Calu3 (cell line): ENCODE measurements around the gene CDH4. TPM values are rescaled to one million over a fixed set of nuclear protein-coding genes. Genes with fewer than 3 reads are reported as not detected.

ENCODE experiments used
- BruUV-seq: library from RNA; stranded (reverse); fragments of 400-500 nt; replicated peaks from 2 replicates; lab custom pipeline; 2021; lab: Mats Ljungman, UMichigan
- CTCF ChIA-PET: fragments of 300-600 bp; sonication (Branson Sonifier 250); formaldehyde crosslinking; loops from one replicate; lab custom pipeline; 2022; ENCODE audit warnings: antibody characterized with exemption; lab: Charles Lee
- DNase-seq: peaks from one replicate; pipeline ENCODE4 v3.0.0; 2022
- H3K27ac Mint-ChIP-seq: one replicate; pipeline ENCODE4 v1.8.0; 2022; ENCODE audit warnings: mixed read lengths; ENCODE audit not compliant: unreplicated experiment
- H3K27me3 Mint-ChIP-seq: one replicate; pipeline ENCODE4 v1.8.0; 2022; ENCODE audit warnings: mixed read lengths; ENCODE audit not compliant: unreplicated experiment
- H3K36me3 Mint-ChIP-seq: one replicate; pipeline ENCODE4 v1.8.0; 2022; ENCODE audit warnings: mild to moderate bottlenecking, moderate library complexity, mixed read lengths; ENCODE audit not compliant: insufficient read depth, unreplicated experiment
- H3K4me1 Mint-ChIP-seq: one replicate; pipeline ENCODE4 v1.8.0; 2022; ENCODE audit warnings: mild to moderate bottlenecking, low read depth, mixed read lengths; ENCODE audit not compliant: unreplicated experiment
- H3K4me3 Mint-ChIP-seq: one replicate; pipeline ENCODE4 v1.8.0; 2022; ENCODE audit warnings: mild to moderate bottlenecking, low read depth, moderate library complexity, mixed read lengths; ENCODE audit not compliant: unreplicated experiment
- H3K9me3 Mint-ChIP-seq: one replicate; pipeline ENCODE4 v1.8.0; 2022; ENCODE audit warnings: low read depth, mixed read lengths; ENCODE audit not compliant: unreplicated experiment
- intact Hi-C: fragments of 100-400 bp; cut with micrococcal nuclease; formaldehyde crosslinking; loops from one replicate; pipeline ENCODE4 v1.10.0; 2022; ENCODE audit not compliant: unreplicated experiment
- total RNA-seq: library from RNA; stranded (reverse); gene quantifications from 2 replicates; pipeline ENCODE4 v1.2.3, GENCODE V29; 2022
- TF ChIP-seq, protein P1 (sequence below): fragments of 200-600 bp; IDR thresholded peaks from one replicate; pipeline ENCODE4 v1.8.0; 2022; ENCODE audit warnings: antibody characterized with exemption; ENCODE audit not compliant: unreplicated experiment

CDH4 gene
- total RNA-seq, 1 experiment from 2014 or later: not detected

DNA sequence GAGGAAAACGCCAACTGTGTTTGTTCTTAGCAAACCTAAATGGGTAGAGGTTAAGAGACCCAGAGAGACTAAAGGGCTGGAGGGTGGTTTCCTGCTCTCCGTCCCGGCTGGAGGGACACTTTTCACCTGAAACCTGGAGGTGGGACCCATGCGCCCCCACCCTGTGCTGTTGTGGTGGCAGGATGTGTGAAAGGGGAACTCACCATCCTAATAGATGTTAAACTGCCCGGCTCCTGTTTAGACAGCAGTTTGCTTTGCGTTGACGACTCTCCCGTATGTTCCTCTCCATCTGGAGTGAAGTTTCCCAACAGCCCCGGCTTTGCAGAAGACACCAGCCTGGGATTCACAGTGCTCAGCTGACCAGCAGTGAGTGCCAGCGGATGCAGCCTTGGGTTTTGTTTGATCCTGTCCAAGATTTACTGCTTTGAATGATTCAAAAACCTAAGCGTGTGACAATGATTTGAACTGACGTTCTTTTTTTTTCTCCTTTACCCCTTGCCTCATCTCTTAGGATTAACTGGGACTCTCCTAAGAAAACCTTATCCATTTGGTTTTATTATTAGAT, 66.0 kb downstream of the CDH4 start:
- no peak overlapping the region for H3K4me3 Mint-ChIP-seq
- no peak overlapping the region for H3K27ac Mint-ChIP-seq
- H3K27me3 Mint-ChIP-seq: peaks cover 13% of the 10 kb centered on the region
- H3K9me3 Mint-ChIP-seq: no peaks in the 10 kb centered on the region
- DNase-seq: no peak
- no peaks in the 10 kb centered on the region for H3K4me1 Mint-ChIP-seq
- TF ChIP-seq, protein P1, sequence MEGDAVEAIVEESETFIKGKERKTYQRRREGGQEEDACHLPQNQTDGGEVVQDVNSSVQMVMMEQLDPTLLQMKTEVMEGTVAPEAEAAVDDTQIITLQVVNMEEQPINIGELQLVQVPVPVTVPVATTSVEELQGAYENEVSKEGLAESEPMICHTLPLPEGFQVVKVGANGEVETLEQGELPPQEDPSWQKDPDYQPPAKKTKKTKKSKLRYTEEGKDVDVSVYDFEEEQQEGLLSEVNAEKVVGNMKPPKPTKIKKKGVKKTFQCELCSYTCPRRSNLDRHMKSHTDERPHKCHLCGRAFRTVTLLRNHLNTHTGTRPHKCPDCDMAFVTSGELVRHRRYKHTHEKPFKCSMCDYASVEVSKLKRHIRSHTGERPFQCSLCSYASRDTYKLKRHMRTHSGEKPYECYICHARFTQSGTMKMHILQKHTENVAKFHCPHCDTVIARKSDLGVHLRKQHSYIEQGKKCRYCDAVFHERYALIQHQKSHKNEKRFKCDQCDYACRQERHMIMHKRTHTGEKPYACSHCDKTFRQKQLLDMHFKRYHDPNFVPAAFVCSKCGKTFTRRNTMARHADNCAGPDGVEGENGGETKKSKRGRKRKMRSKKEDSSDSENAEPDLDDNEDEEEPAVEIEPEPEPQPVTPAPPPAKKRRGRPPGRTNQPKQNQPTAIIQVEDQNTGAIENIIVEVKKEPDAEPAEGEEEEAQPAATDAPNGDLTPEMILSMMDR: no peak
- no TSS peak for BruUV-seq
- H3K36me3 Mint-ChIP-seq: no peaks in the 10 kb centered on the region
- intact Hi-C loops: no loop called here
- CTCF ChIA-PET: no interaction called here

DNA sequence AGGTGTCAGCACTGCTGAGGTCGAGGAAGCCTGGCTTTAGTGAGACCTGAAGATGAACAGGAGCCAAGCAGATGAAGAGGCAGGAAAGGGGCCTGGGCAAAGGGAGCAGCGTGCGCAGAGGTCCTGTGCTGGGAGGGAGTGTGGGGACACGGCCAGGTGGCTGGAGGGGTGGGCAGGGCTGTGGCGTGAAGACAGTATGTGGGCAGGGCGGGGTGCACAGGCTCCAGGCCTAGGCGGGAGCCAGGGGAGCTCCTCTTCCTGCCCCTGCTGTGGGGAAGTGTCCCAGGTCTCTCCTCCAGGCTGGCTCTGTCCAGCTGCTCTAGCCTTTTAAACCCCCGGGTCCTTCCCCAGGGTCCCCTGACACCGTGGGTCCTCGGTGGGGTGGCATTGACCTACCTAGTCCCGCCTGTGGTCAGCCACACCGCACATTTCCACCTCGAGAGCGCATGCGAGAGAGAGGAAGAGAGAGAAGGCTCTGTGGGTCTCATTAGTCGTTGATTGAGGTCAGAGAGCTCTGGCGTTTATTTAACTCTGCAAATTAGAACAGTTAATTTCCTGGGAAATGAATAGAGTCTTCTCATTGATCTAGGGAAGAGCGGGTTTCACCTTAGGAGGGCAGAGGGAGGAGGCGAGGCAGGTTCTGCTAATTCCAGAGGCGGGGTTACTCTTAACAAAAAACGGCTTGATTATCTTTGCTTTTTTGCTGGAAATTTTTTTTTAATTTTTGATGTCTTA, 68.8 kb downstream of the CDH4 start:
- H3K4me3 Mint-ChIP-seq: no peak overlapping the region
- CTCF ChIA-PET: no interaction called here
- H3K27me3 Mint-ChIP-seq: peaks cover 19% of the 10 kb centered on the region
- H3K36me3 Mint-ChIP-seq: no peaks in the 10 kb centered on the region
- no peak for DNase-seq
- no peaks in the 10 kb centered on the region for H3K9me3 Mint-ChIP-seq
- no peak overlapping the region for H3K27ac Mint-ChIP-seq
- no peaks in the 10 kb centered on the region for H3K4me1 Mint-ChIP-seq
- TF ChIP-seq, protein P1: no peak
- no TSS peak for BruUV-seq
- intact Hi-C loops: no loop called here

DNA sequence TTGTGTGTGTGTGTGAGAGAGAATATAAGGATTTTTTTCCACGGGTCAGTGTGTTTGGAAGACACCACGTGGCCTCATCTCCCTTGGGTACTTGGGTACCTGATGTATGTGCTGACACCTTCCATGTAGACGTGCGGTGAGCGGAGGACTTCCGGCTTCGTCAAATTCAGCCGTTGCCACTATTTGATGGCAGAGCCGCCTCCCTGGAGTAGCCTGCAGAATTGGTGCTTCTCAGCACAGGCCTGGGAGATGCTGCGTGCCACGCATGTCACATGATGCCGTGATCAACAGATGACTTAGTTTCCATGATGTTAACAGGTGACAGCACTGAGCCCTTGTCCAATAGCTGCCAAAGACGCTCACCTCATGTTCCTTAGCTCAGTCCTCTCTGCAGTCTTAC, 69.4 kb downstream of the CDH4 start:
- TF ChIP-seq, protein P1: no peak
- Mint-ChIP-seq H3K36me3 (no peaks in the 10 kb centered on the region), H3K9me3 (no peaks in the 10 kb centered on the region), H3K27me3 (peaks cover 19% of the 10 kb centered on the region), H3K27ac (no peak overlapping the region), H3K4me1 (no peaks in the 10 kb centered on the region), H3K4me3 (no peak overlapping the region)
- intact Hi-C loops: no loop called here
- DNase-seq: no peak
- no TSS peak for BruUV-seq
- CTCF ChIA-PET: no interaction called here

DNA sequence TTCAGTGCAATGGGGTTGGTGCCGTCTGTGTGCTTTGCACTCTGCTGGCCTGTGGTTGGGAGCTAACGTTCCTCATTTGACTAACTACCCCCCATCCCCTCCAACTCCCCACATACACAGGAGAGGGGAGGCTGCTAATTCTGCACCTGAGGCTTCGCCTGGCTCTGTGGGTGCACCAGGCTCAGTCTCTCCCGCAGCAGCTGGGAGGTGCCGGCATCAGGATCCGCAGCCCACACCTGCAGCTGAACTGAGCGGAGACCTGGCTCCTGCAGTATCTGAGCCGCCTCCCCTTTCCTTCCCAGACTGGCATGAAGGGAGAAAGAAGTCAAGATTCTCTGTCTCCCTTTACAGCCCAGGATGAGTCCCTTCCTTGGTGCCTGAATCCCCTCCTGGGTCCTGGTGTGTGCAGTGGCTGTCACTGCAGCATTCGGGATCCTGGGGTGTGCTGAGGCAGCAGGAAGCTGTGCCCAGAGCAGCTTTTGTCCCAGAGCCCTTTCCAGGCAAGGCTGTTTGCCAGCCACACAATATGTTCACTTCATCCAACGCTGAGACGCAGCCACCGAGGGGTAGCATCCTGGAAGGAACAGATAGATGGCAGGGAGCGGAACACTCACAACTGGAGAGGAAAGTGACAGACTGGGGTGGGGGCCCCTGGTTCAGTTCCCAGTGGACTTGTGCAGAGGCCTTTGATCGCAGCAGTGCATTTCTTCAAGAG, 70.2 kb downstream of the CDH4 start:
- Mint-ChIP-seq H3K27me3 (peaks cover 19% of the 10 kb centered on the region), H3K27ac (no peak overlapping the region), H3K36me3 (no peaks in the 10 kb centered on the region), H3K4me3 (no peak overlapping the region), H3K4me1 (no peaks in the 10 kb centered on the region), H3K9me3 (no peaks in the 10 kb centered on the region)
- DNase-seq: no peak
- intact Hi-C loops: no loop called here
- TF ChIP-seq, protein P1: no peak
- CTCF ChIA-PET: no interaction called here
- BruUV-seq: no TSS peak
